Forelimb muscle (tissue), 1 donor: ENCODE data around the gene COL1A2. TPM values are rescaled to one million over a fixed set of nuclear protein-coding genes. Genes with fewer than 3 reads are reported as not detected.
A peak's percentile ranks its signal among the peaks of the same experiment; 100 is the strongest.

Source experiments
- DNase-seq: peaks from one replicate; pipeline ENCODE4 v3.0.0-alpha.2; 2013; ENCODE audit warnings: low read depth
- polyA plus RNA-seq: library from polyadenylated mRNA; unstranded; fragments of 120-200 nt; gene quantifications from one replicate; pipeline ENCODE4 v1.2.1, GENCODE V29; 2013; ENCODE audit not compliant: insufficient read length

COL1A2 gene
- 3,345 TPM for polyA plus RNA-seq

GRCh38 chr7:94394437-94395140, at the start of gene COL1A2:
Gene COL1A2 (plus strand): TSS chr7:94394895. CDS start chr7:94395032, 137 bp downstream.
- peak; percentile 97 for DNase-seq

- DNase-seq: no peak
Measured at GRCh38 chr7:94345907-94346306, 48.8 kb upstream of the COL1A2 start.

GRCh38 chr7:94348142-94348541, 46.6 kb upstream of the COL1A2 start:
- DNase-seq: peak; percentile 94

GRCh38 chr7:94350734-94351133, 44.0 kb upstream of the COL1A2 start:
- DNase-seq: no peak

GRCh38 chr7:94351703-94352102, 43.0 kb upstream of the COL1A2 start:
- DNase-seq: no peak

- DNase-seq: no peak
Measured at GRCh38 chr7:94352887-94353286, 41.8 kb upstream of the COL1A2 start.

- no peak for DNase-seq
Measured at GRCh38 chr7:94354953-94355352, 39.7 kb upstream of the COL1A2 start.

GRCh38 chr7:94355454-94355853, 39.2 kb upstream of the COL1A2 start:
- no peak for DNase-seq

GRCh38 chr7:94357076-94357475, 37.6 kb upstream of the COL1A2 start:
- no peak for DNase-seq

- DNase-seq: no peak
Measured at GRCh38 chr7:94360926-94361325, 33.8 kb upstream of the COL1A2 start.

- DNase-seq: no peak
Measured at GRCh38 chr7:94362276-94362675, 32.4 kb upstream of the COL1A2 start.

- DNase-seq: no peak
Measured at GRCh38 chr7:94364816-94365215, 29.9 kb upstream of the COL1A2 start.

GRCh38 chr7:94366163-94366562, 28.5 kb upstream of the COL1A2 start:
- no peak for DNase-seq

GRCh38 chr7:94366832-94367231, 27.9 kb upstream of the COL1A2 start:
- no peak for DNase-seq

- DNase-seq: no peak
Measured at GRCh38 chr7:94367949-94368348, 26.7 kb upstream of the COL1A2 start.

- DNase-seq: peak; percentile 96
Measured at GRCh38 chr7:94368371-94368791, 26.3 kb upstream of the COL1A2 start.

GRCh38 chr7:94374231-94374630, 20.5 kb upstream of the COL1A2 start:
- no peak for DNase-seq

- DNase-seq: peak; percentile 97
Measured at GRCh38 chr7:94374721-94375566, 19.8 kb upstream of the COL1A2 start.

- DNase-seq: no peak
Measured at GRCh38 chr7:94375691-94376090, 19.0 kb upstream of the COL1A2 start.

- DNase-seq: no peak
Measured at GRCh38 chr7:94376281-94376680, 18.4 kb upstream of the COL1A2 start.

GRCh38 chr7:94378356-94378755, 16.3 kb upstream of the COL1A2 start:
- DNase-seq: no peak

- no peak for DNase-seq
Measured at GRCh38 chr7:94380264-94380663, 14.4 kb upstream of the COL1A2 start.

- DNase-seq: no peak
Measured at GRCh38 chr7:94382132-94382531, 12.6 kb upstream of the COL1A2 start.
